COLO668 (cell line): ENCODE measurements around the gene PRKCD.

ENCODE experiments used
- DNase-seq: peaks from one replicate; lab custom pipeline; 2025; ENCODE audit not compliant: unreplicated experiment; lab: John Stamatoyannopoulos, UW

Gene PRKCD

GRCh38 chr3:53160660-53161449 lies at the start of gene PRKCD:
PRKCD (plus strand) TSS chr3:53161209; CDS start chr3:53178423, 17,214 bp downstream.
- DNase-seq = peak; percentile 85

DNA sequence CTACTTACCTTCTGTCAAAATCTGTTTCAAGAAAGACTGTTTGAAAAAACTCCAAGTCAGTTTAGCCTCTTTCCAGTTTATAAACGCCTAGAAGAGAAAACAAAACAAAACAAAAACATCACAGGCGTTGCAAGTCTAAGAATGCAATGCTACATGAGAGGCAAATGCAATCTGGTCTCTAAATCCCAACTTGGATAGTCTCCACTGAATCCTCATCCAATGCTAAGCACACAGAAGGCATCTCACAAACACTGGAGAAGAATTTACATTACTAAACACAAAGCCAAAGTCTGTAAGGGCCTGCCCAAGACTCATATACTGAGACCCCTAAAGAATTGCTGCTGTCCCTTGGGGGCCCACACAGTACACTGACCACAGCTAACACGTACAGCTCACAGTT lies 49.2 kb upstream of the PRKCD start:
- DNase-seq = no peak

DNA sequence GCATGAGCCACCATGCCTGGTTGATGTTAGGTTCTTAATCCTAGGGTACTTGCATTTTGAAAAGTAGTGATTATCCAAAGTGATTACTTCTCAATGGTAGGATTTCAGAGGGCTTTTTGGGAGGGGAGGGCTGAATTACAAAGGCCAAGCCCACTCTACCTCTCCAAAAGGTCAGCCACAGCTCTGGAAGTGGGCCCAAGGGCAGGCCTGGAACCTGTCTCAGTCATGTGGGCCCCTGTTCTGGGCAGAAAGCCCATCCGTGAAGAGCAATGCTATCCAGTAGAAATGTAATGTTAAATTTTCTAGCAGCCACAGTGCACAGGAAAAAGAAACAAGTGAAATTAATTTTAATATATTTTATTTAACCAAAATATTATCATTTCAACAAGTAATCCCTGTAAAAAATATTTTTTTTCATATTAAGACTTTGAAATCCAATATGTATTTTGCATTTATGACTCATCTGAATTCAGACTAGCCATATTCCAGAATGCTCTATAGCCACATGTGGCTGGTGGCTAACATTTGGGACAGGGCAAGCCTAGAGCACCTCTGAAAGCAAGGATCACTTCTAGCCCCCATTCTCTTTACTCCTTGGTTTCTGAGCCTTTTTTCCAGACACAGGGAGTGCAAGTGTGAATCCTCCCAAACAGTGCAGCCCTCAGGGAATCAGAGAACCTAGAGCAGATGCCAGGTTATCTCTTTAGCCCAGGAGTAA lies 47.6 kb upstream of the PRKCD start:
- DNase-seq = no peak

DNA sequence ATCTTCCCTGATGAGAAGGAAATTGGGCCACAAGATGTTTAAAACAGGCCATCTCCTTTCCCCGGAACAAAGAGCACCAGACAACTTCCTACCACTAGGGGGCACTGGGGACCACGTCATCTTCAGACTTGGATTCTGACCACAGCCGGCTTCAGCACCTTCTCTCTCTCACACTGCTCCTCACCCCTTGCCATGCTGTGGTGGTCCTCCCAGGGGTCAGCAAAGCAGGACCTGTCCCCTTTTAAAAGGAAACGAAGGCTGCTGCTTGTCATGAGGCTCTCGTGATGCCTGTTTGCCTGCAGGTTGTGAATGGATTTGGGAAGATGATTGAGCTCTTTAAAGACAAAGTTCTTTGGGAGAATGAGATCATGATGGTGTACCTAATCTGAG lies 47.0 kb upstream of the PRKCD start:
- DNase-seq = peak; percentile 61

DNA sequence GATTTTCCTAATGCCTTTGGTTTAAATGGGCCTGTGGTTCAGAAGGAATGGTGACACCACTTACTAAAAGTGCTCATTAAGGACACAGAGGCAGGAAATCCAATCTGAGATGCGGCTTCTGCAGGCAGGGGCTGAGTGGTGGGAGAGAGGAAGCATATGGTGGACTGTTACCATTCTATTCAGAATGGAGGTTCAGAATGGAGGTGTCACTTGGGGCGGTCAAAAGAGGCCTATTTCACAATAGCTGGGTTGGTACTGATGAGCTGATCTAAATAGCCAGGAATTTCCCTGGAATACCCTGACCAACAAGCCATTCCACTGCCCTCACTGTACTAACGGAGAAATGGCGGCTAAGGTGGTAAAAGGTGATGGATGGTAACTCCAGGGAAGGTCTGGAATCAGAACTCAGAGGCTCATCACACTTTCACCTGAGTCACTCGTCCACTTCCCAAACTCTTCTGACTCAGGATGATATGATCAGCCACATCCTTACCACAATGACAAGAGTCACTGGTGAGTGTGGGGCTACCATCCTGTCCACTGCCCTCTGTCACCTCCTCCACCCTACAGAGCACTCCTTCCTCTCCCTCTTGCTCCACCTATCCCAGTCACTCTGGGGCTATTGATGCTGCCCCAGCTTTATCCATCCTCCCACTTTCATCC lies 46.5 kb upstream of the PRKCD start:
- DNase-seq = no peak

- no peak for DNase-seq
Measured at GRCh38 chr3:53116956-53117355, 44.1 kb upstream of the PRKCD start.

- DNase-seq = no peak
Measured at GRCh38 chr3:53120336-53120735, 40.7 kb upstream of the PRKCD start.

- no peak for DNase-seq
Measured at GRCh38 chr3:53122255-53122932, 38.6 kb upstream of the PRKCD start.

DNA sequence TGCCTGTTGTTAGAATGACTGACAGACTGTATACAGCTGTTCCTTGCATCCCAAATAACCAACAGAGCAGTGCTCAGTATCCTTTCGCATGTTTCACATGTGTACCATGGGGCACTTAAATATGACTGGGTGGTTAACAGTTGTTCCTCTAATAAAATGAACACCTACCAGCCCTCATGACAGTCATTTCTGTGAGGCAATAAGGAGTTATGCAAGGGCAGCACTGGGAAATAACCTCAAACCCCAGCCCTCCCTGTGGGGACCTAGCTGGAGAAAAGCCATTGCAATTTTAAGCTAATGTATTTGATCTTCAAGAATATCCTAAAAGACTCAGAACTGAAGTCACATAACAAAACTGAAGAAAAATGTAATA lies 38.1 kb upstream of the PRKCD start:
- DNase-seq = no peak

- DNase-seq = no peak
Measured at GRCh38 chr3:53123510-53123909, 37.5 kb upstream of the PRKCD start.

GRCh38 chr3:53123953-53124352 lies 37.1 kb upstream of the PRKCD start:
- DNase-seq = no peak

GRCh38 chr3:53126601-53127000 lies 34.4 kb upstream of the PRKCD start:
- no peak for DNase-seq

- DNase-seq = no peak
Measured at GRCh38 chr3:53129344-53129743, 31.7 kb upstream of the PRKCD start.

GRCh38 chr3:53130179-53131061 lies 30.6 kb upstream of the PRKCD start, which contains the start of gene RFT1:
RFT1 (minus strand) TSS chr3:53130435; CDS start chr3:53130400, 35 bp downstream.
- peak; percentile 92 for DNase-seq

DNA sequence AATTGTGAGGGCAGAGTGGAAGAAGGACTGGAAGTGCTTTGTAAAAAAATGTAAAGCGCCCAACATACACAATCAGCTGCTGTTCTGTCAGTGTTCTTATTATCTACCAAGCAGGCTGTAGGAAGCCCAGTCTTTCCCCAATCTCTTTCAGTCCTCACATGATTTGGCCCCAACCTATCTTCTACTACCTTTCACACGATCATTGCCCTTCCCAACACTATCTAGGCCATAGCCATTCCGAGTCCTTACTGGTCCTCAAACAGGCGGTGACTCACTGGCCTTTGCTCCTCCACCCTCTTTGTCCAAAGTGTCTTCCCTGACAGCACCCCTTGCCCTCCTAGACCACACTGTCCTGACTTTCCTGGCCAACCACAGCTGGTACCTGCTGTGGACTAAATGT lies 29.9 kb upstream of the PRKCD start:
- DNase-seq = no peak

GRCh38 chr3:53132347-53132746 lies 28.7 kb upstream of the PRKCD start:
- DNase-seq = no peak

DNA sequence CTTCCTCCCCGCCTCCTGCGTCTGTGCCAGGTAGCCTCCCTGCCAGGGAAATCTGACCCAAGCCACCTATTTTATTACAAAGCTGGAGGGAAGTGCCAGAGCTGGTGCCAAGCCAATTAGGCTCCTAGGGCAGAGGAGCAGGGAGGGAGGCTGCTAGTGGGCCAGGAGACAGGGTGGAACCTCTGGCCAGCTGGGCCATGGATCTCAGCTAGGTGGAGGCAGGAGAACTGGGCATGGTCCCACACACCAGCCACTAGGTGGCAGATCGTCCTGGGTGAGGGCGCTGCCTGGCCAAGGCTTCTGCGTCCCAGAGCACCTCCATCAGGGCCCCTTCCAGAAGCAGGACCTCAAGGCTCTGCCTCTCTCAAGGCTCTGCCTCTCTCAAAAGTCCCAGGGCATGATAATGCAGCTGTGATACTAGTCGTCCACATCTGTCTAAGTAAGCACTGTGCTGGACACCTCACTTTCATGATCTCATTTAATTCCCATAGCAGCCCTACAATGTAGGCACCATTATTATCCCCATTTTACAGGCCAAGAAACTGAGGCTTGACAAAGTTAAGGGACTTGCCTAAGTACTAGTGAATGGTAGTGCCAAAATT lies 26.3 kb upstream of the PRKCD start:
- peak; percentile 61 for DNase-seq

- peak; percentile 48 for DNase-seq
Measured at GRCh38 chr3:53137221-53137620, 23.8 kb upstream of the PRKCD start.

GRCh38 chr3:53137835-53138446 lies 23.1 kb upstream of the PRKCD start:
- no peak for DNase-seq
